PFSK-1 (cell line): ENCODE results near the gene TBC1D22A. TPM values are rescaled to one million over a fixed set of nuclear protein-coding genes. Genes with fewer than 3 reads are reported as not detected.
A peak's percentile ranks its signal among the peaks of the same experiment; 100 is the strongest.

Experiments used
- FOXP2 ChIP-seq: optimal IDR thresholded peaks from 2 replicates; pipeline ENCODE3; 2011; ENCODE audit warnings: borderline replicate concordance, control low read depth, inconsistent platforms; ENCODE audit not compliant: insufficient read depth; ENCODE audit errors: extremely low read length, extremely low read depth
- POLR2AphosphoS5 ChIP-seq: IDR thresholded peaks from 2 replicates; pipeline ENCODE4 v1.6.1; 2012; ENCODE audit warnings: low read depth, mild to moderate bottlenecking, control low read depth, low read length, moderate library complexity
- SIN3A ChIP-seq: IDR thresholded peaks from 2 replicates; pipeline ENCODE4 v1.6.1; 2012; ENCODE audit warnings: mild to moderate bottlenecking, low read length, moderate library complexity, borderline replicate concordance; ENCODE audit not compliant: insufficient read depth
- TAF1 ChIP-seq: IDR thresholded peaks from 2 replicates; pipeline ENCODE4 v1.6.1; 2012; ENCODE audit warnings: low read length, control low read depth, borderline replicate concordance; ENCODE audit not compliant: insufficient read depth
- polyA plus RNA-seq: library from polyadenylated mRNA; unstranded; fragments of >200 nt; gene quantifications from one replicate; pipeline ENCODE4 v1.2.1, GENCODE V29; 2012; ENCODE audit warnings: low read depth, missing spikeins; ENCODE audit not compliant: insufficient read length
- TF ChIP-seq, protein P1 (sequence below), 2 experiments: IDR thresholded peaks; 2 replicates each; pipeline versions ENCODE4 v1.6.1 to v1.8.0; 2011 to 2012; ENCODE audit warnings: low read depth in 2 of 2, low read length in 2 of 2, control low read depth in 1 of 2, inconsistent platforms in 1 of 2, mild to moderate bottlenecking in 1 of 2, moderate library complexity in 1 of 2; ENCODE audit not compliant: insufficient read depth in 1 of 2

TBC1D22A gene
- 25.9 TPM for polyA plus RNA-seq

DNA sequence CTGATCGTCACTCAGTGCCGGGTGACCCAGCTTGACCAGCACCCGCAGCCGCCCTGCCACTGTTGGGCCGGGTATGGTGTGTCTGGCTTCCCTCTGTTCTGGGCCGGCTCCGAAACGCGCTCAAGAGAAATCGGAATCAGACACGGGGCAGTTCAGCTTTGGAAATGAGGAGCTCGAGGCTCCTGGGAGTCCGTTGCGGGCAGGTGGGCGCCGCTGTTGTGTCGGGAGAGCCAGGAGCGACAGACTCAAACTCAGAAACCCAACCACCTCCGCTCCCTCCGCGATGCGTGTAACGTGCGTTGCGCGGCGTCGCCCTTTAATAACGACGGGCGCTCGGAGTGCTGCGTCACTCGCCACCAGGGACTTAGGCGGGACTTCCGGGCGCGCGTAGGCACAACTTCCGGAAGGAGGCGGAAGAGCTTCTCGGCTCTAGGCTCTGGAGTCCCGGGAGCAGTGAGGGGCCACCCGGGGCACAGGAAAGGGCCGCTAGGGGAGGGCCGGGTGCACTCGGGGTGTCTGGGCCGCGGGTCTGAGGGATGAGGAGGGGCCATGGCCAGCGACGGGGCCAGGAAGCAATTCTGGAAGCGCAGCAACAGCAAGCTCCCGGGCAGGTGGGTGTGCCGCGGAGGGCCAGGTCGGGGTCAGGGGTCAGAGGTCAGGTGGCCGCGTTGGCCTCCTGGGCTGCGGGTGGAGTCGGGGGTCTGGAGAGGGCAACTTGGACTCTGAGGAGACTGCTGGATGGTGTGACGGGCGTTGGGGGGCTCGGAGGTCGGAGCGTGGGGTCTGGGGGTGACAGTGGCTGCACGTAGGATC is at the start of gene TBC1D22A:
TBC1D22A (plus strand) TSS at position 413 of the 813 bp plus-strand sequence; CDS start at position 550, 137 bp downstream.
- peak; percentile 93 for TF ChIP-seq POLR2AphosphoS5
- TF ChIP-seq, protein P1, sequence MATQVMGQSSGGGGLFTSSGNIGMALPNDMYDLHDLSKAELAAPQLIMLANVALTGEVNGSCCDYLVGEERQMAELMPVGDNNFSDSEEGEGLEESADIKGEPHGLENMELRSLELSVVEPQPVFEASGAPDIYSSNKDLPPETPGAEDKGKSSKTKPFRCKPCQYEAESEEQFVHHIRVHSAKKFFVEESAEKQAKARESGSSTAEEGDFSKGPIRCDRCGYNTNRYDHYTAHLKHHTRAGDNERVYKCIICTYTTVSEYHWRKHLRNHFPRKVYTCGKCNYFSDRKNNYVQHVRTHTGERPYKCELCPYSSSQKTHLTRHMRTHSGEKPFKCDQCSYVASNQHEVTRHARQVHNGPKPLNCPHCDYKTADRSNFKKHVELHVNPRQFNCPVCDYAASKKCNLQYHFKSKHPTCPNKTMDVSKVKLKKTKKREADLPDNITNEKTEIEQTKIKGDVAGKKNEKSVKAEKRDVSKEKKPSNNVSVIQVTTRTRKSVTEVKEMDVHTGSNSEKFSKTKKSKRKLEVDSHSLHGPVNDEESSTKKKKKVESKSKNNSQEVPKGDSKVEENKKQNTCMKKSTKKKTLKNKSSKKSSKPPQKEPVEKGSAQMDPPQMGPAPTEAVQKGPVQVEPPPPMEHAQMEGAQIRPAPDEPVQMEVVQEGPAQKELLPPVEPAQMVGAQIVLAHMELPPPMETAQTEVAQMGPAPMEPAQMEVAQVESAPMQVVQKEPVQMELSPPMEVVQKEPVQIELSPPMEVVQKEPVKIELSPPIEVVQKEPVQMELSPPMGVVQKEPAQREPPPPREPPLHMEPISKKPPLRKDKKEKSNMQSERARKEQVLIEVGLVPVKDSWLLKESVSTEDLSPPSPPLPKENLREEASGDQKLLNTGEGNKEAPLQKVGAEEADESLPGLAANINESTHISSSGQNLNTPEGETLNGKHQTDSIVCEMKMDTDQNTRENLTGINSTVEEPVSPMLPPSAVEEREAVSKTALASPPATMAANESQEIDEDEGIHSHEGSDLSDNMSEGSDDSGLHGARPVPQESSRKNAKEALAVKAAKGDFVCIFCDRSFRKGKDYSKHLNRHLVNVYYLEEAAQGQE (IDR thresholded peaks at IDR 0.05; ENCODE audit: insufficient read depth in 1 of 2, low read depth in 2 of 2, low read length in 2 of 2): no peak; a peak in 1 of 4 replicates
- peak; percentile 73 for TF ChIP-seq FOXP2
- peak; percentile 82; the same call in 1 of the 2 replicates for TF ChIP-seq TAF1
- peak; percentile 92; the same call in 1 of the 2 replicates for TF ChIP-seq SIN3A

DNA sequence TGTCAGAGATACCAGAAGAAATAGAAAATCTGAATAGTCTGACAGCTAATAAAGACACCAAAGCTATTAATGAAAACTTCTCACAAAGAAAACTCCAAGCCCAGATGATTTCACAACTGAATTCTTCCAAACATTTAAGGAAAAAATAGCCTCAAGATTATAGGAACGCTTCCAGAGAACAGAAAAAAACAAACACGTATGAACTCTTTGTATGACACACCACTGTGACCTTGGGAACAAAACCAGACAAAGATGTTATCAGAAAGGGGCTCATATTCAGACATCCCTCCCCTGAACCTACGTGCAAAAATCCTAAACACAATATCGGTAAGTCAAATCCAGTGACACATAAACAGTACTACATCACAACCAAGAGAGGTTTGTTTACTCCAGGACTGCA is 47.9 kb upstream of the TBC1D22A start:
- TF ChIP-seq SIN3A (no peak), POLR2AphosphoS5 (no peak), TAF1 (no peak), FOXP2 (no peak)
- TF ChIP-seq, protein P1 (IDR thresholded peaks at IDR 0.05; ENCODE audit: insufficient read depth in 1 of 2, low read depth in 2 of 2, low read length in 2 of 2): no peak

- TF ChIP-seq SIN3A: no peak
- TF ChIP-seq TAF1: no peak
- TF ChIP-seq, protein P1 (IDR thresholded peaks at IDR 0.05; ENCODE audit: insufficient read depth in 1 of 2, low read depth in 2 of 2, low read length in 2 of 2): no peak
- no peak for TF ChIP-seq FOXP2
- TF ChIP-seq POLR2AphosphoS5: no peak
Measured at GRCh38 chr22:46719921-46720320, 42.5 kb upstream of the TBC1D22A start.

DNA sequence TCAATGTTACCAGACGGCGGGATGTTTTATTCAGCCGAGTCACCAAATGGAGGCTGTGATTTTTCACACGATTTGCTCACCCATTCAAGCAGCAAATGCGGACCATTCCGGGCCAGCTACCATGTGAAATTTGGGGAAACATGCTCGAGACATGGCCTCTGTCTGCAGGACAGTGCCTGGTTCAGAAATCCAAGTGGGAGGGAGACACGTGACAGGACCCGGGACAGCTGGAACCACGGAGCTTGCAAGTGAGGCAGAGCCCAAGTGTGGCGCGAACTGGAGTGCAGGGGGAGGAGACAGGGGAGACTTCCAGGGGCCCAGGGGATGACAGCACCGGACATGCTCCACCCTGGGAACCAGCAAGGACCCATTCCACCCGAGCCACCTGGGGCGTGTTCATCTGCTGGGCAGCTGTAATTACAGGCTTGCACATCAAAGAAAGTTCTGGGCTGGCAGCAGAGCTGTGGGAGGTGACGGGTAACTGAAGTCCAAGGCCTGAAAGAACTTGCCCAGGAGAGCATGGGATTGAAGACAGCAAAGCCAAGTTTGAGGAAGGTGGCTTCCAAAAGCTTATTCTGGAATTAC is 40.9 kb upstream of the TBC1D22A start:
- TF ChIP-seq POLR2AphosphoS5 (no peak), TAF1 (no peak), FOXP2 (no peak), SIN3A (no peak)
- TF ChIP-seq, protein P1 (IDR thresholded peaks at IDR 0.05; ENCODE audit: insufficient read depth in 1 of 2, low read depth in 2 of 2, low read length in 2 of 2): no peak
